Transverse colon (tissue), 4 donors: ENCODE data around the gene FXYD3. TPM values are rescaled to one million over a fixed set of nuclear protein-coding genes. Genes with fewer than 3 reads are reported as not detected.

Experiments
- DNase-seq: peaks from one replicate; pipeline ENCODE4 v3.0.0-alpha.2; 2019
- H3K27ac ChIP-seq, 4 donors: fragments of 200-600 bp; sonication (generic); 2 replicates each; pipeline ENCODE4 v1.5.1; 2016 to 2018; ENCODE audit warnings: inconsistent platforms in 4 of 4
- H3K27me3 ChIP-seq: fragments of 200-600 bp; sonication (generic); 2 replicates; pipeline ENCODE4 v1.5.1; 2017; ENCODE audit warnings: inconsistent platforms
- H3K36me3 ChIP-seq, 4 donors: fragments of 200-600 bp; sonication (generic); 2 replicates each; pipeline ENCODE4 v1.5.1; 2017 to 2019; ENCODE audit warnings: inconsistent platforms in 4 of 4
- H3K4me1 ChIP-seq, 4 donors: fragments of 200-600 bp; sonication (generic); 2 replicates each; pipeline ENCODE4 v1.5.1; 2017 to 2020; ENCODE audit warnings: inconsistent platforms in 4 of 4
- H3K4me3 ChIP-seq, 4 donors: fragments of 200-600 bp; sonication (generic); 1 replicate in 1 of 4; 2 replicates in 3 of 4; pipeline versions ENCODE4 v1.5.1 to v1.6.1; 2017 to 2019; ENCODE audit warnings: inconsistent platforms in 4 of 4
- H3K9me3 ChIP-seq, 2 donors: fragments of 200-600 bp; sonication (generic); 2 replicates each; pipeline ENCODE4 v1.5.1; 2017 to 2019; ENCODE audit warnings: inconsistent platforms in 2 of 2
- CTCF ChIP-seq, 5 experiments: fragments of 200-600 bp in 3 of 5; fragments of 450-650 bp in 2 of 5; sonication (generic) in 3 of 5; IDR thresholded peaks; 1 replicate in 2 of 5; 2 replicates in 3 of 5; pipeline ENCODE4 v1.5.1; 2016 to 2017; ENCODE audit warnings: antibody characterized with exemption in 5 of 5, inconsistent platforms in 3 of 5, mild to moderate bottlenecking in 2 of 5, moderate library complexity in 1 of 5
- EP300 ChIP-seq: sonication (generic); formaldehyde crosslinking; IDR thresholded peaks from one replicate; pipeline ENCODE4 v1.6.1; 2017; ENCODE audit warnings: antibody characterized with exemption, low read depth
- POLR2A ChIP-seq: fragments of 450-650 bp; IDR thresholded peaks from one replicate; pipeline ENCODE4 v1.6.1; 2016; ENCODE audit warnings: antibody characterized with exemption, mild to moderate bottlenecking, moderate library complexity
- POLR2AphosphoS5 ChIP-seq, 3 donors: sonication (generic); formaldehyde crosslinking; IDR thresholded peaks; one replicate each; pipeline ENCODE4 v1.6.1; 2016; ENCODE audit warnings: antibody characterized with exemption in 3 of 3
- WGBS, 2 donors: methylation state at CpG; one replicate each; pipeline ENCODE4 v1.1.5; 2018; ENCODE audit warnings: low coverage in 1 of 2; 5-methylcytosine and 5-hydroxymethylcytosine counted together
- in situ Hi-C, 4 donors: fragments of 200-750 bp; cut with MboI; loops; one replicate each; pipeline versions ENCODE4 v1.15.0 to v1.15.1; 2017; ENCODE audit warnings: low sequenced_read_pairs in 3 of 4, low pct_ligation_motif_present in 1 of 4, low pct_unique_long_range_greater_than_20kb in 1 of 4
- intact Hi-C: fragments of 100-400 bp; cut with DNase I; formaldehyde crosslinking; loops from one replicate; pipeline ENCODE4 v1.15.1; 2023; ENCODE audit warnings: low total_unique reads
- total RNA-seq, 4 donors: library from RNA; depleted of rRNA; stranded (reverse); fragments of >200 nt; gene quantifications; one replicate each; pipeline ENCODE4 v1.1.0, GENCODE V29; 2016

Gene FXYD3
- total RNA-seq, 4 donors from 2014 or later, result 1,678 to 4,641 (median 3,622) TPM

DNA sequence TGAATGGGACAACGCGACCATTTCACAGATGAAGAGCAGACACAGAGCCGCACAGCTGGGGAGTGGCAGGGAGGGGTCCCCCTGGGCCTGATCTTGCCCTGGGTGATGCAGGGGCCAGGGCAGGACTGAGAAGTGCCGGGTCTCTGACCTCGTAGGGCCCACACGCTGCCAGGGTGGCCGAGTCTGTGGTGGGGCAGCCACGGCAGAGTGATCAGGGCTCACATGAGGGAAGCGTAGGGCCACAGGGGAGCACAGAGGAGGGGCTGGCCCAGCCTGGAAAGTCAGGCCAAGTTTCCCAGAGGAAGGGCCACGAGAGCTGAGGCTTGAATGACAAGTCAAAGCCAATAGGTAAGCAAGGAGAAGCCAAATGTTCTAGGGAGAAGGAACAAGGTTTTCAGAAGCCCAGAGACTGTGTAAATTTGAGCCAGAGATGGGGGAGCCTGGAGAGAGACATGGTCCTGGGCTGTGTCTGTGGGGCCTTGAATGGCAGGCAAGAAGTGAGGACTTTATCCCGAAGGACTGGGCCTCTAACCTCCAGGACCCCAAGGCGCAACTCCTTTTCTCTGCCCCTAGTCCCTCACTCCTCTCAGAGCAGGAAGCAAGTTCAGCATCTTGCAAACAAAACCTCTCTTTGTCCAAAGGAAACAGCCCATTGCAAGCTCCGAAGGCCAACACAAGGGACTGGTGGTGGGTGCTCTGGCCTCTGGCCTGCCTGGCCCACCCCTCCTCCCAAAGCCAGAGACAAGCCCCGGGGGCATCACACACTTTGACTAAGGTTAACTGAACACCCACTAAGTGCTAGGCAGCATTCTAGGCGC, 31.7 kb upstream of the FXYD3 start:
- H3K9me3 ChIP-seq, result no peaks in the 10 kb centered on the region
- TF ChIP-seq POLR2A (no peak), EP300 (no peak), POLR2AphosphoS5 (IDR thresholded peaks at IDR 0.05) (no peak), CTCF (IDR thresholded peaks at IDR 0.05) (no peak)
- intact Hi-C loops (no loop called here), in situ Hi-C loops (no loop called here)
- no peaks in the 10 kb centered on the region for H3K4me1 ChIP-seq
- no peak overlapping the region for H3K4me3 ChIP-seq
- H3K27ac ChIP-seq, result no peak overlapping the region
- H3K27me3 ChIP-seq, result no peaks in the 10 kb centered on the region
- no peak for DNase-seq
- H3K36me3 ChIP-seq, result no peaks in the 10 kb centered on the region
- 82% methylated on average over 15 of the region's 15 CpGs; no CpG with 5 or more reads in 1 of the 2 donors for WGBS, 2 donors

DNA sequence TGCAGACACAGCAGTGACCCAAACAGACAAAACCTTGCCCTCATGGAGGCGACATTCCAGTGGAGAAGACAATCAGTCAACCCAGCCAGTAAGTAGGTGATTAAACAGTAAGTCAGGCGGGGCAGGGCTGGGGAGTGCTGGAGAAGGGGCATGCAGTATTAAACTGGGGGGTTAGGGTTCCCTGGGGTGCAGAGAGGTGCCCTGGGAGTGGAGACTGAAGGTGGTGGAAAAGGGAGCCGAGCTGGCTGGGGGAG, 31.2 kb upstream of the FXYD3 start:
- no peak for TF ChIP-seq POLR2AphosphoS5 (IDR thresholded peaks at IDR 0.05)
- no peak for TF ChIP-seq POLR2A
- no peak for TF ChIP-seq CTCF (IDR thresholded peaks at IDR 0.05)
- no peak for TF ChIP-seq EP300
- H3K36me3 ChIP-seq, result no peaks in the 10 kb centered on the region
- H3K9me3 ChIP-seq, result no peaks in the 10 kb centered on the region
- H3K4me1 ChIP-seq, result no peaks in the 10 kb centered on the region
- no peak for DNase-seq
- in situ Hi-C loops, result no loop called here
- intact Hi-C loops, result no loop called here
- 91 to 100% methylated on average over 1 to 3 of the region's 3 CpGs for WGBS, 2 donors
- H3K4me3 ChIP-seq, result no peak overlapping the region
- no peak overlapping the region for H3K27ac ChIP-seq
- peaks cover 3% of the 10 kb centered on the region for H3K27me3 ChIP-seq

- in situ Hi-C loops (no loop called here), intact Hi-C loops (no loop called here)
- TF ChIP-seq POLR2AphosphoS5 (IDR thresholded peaks at IDR 0.05) (no peak), CTCF (IDR thresholded peaks at IDR 0.05) (no peak), POLR2A (no peak), EP300 (no peak)
- no peak overlapping the region for H3K27ac ChIP-seq
- DNase-seq, result no peak
- 59 to 80% methylated on average over 5 to 6 of the region's 6 CpGs for WGBS, 2 donors
- H3K4me3 ChIP-seq, result no peak overlapping the region
- H3K27me3 ChIP-seq, result peaks cover 7% of the 10 kb centered on the region
- no peaks in the 10 kb centered on the region for H3K9me3 ChIP-seq
- H3K36me3 ChIP-seq, result no peaks in the 10 kb centered on the region
- H3K4me1 ChIP-seq, result peaks cover 0 to 8% (median 2%) of the 10 kb centered on the region in 4 donors
Observed at GRCh38 chr19:35085947-35086346, 29.7 kb upstream of the FXYD3 start.

DNA sequence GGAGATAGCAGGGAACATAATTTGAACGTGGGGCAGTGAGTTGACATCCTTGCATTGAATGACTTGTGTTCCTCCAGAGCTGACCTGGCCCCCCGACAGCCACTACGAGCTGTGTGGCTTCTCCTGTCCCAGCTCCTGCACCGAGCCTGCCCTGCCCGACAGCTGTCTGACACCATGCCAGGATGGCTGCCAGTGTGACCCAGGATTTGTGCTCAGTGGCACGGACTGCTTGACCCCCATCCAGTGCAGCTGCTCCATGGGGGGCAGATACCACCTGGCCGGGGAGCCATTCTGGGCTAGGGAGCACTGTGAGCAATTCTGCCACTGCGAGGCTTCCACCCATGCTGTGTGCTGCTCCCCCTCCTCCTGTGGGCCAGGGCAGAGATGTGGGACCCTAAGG, 29.2 kb upstream of the FXYD3 start:
- intact Hi-C loops, result no loop called here
- peaks cover 8% of the 10 kb centered on the region for H3K27me3 ChIP-seq
- H3K4me1 ChIP-seq, result peaks cover 0 to 9% (median 2%) of the 10 kb centered on the region in 4 donors
- 20 to 75% methylated on average over 1 to 5 of the region's 8 CpGs for WGBS, 2 donors
- in situ Hi-C loops, result no loop called here
- H3K36me3 ChIP-seq, result no peaks in the 10 kb centered on the region
- no peak for DNase-seq
- H3K9me3 ChIP-seq, result no peaks in the 10 kb centered on the region
- no peak overlapping the region for H3K27ac ChIP-seq
- no peak overlapping the region for H3K4me3 ChIP-seq
- TF ChIP-seq POLR2AphosphoS5 (IDR thresholded peaks at IDR 0.05), result no peak

DNA sequence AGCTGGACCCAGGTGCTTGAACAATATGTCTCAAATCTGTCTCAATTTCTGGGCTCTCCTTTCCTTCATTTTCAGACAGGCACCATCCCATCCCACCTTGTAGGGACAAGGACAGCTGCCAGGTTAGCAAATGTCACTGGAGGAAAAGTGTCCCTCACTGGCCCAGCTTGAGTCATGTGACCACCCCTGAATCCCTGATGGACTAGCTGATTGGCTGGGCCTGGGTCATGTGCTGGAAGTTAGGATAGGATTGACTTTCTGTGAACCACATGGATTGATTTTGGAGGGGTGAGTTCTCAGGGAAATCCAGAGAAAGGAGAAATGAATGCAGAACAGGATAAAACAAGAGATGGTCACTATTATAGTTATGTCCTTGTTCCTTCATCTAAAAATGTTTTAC, 28.2 kb upstream of the FXYD3 start:
- in situ Hi-C loops, result no loop called here
- no peak for DNase-seq
- H3K9me3 ChIP-seq, result no peaks in the 10 kb centered on the region
- no peak overlapping the region for H3K27ac ChIP-seq
- intact Hi-C loops, result no loop called here
- peaks cover 8% of the 10 kb centered on the region for H3K27me3 ChIP-seq
- no peak overlapping the region for H3K4me3 ChIP-seq
- peaks cover 0 to 9% (median 3%) of the 10 kb centered on the region in 4 donors for H3K4me1 ChIP-seq
- no peaks in the 10 kb centered on the region for H3K36me3 ChIP-seq
- TF ChIP-seq CTCF (IDR thresholded peaks at IDR 0.05) (no peak), POLR2A (no peak), EP300 (no peak), POLR2AphosphoS5 (IDR thresholded peaks at IDR 0.05) (no peak)
